GM12873 (cell line): ENCODE data around the gene TFR2.

Experiments used
- CTCF ChIP-seq: IDR thresholded peaks from 2 replicates; pipeline ENCODE4 v1.5.1; 2012; ENCODE audit warnings: low read depth, mild to moderate bottlenecking, moderate library complexity, low read length, control low read depth; ENCODE audit not compliant: insufficient read depth; ENCODE audit errors: missing control alignments

The TFR2 gene

GRCh38 chr7:100586266-100587025, 54.9 kb downstream of the TFR2 start, which contains the start of gene FBXO24:
Gene FBXO24 (plus strand): TSS chr7:100586328. CDS start chr7:100586626, 298 bp downstream.
- no peak for TF ChIP-seq CTCF

GRCh38 chr7:100585511-100586265, 55.7 kb downstream of the TFR2 start, which contains the start of gene LRCH4:
Gene LRCH4 (minus strand): TSS chr7:100586129. CDS start chr7:100586100, 29 bp downstream.
- TF ChIP-seq CTCF, result no peak

DNA sequence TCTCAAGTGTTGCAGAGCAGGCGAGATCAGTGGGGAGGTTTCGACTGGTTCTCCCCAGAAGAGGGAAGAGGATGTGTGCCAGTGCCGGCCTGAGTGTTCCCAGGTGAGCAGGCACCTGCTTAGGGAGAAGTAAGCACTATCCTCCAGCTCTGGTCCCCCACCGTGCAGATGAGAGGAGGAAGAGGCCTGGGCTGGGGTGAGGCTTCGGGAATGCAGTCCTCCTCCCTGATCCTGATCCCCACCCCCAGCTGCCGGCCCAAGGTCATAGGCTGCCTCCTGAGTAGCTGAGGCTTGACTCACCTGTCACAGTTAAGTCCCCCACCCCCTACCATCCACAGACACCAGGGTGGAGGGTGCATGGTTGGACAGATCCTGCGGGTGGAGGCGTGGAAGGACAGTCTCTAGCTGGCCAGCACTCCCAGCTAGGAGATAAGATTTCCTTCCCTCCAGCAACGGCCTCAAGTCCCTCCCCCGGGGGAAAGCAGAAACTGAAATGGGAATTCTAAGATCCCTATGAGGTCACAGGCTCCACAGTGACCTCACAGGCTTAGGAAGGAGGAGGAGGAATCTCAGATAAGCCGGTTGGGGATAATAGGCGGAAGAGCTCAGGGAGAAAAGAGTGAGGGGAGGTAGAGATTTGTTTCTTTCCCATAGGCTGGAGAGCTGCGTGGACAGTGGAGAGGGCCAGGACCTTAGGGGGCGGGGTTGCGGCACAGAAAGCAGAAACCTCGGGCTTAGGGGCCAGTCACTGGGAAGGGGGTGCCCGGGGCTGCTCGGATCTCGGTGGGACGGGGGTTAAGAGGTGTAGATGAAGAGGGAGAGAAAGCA, 56.5 kb downstream of the TFR2 start:
- TF ChIP-seq CTCF, result no peak

- TF ChIP-seq CTCF, result no peak
Measured at GRCh38 chr7:100584054-100584682, 57.2 kb downstream of the TFR2 start.

GRCh38 chr7:100583132-100584053, 58.0 kb downstream of the TFR2 start:
- no peak for TF ChIP-seq CTCF

DNA sequence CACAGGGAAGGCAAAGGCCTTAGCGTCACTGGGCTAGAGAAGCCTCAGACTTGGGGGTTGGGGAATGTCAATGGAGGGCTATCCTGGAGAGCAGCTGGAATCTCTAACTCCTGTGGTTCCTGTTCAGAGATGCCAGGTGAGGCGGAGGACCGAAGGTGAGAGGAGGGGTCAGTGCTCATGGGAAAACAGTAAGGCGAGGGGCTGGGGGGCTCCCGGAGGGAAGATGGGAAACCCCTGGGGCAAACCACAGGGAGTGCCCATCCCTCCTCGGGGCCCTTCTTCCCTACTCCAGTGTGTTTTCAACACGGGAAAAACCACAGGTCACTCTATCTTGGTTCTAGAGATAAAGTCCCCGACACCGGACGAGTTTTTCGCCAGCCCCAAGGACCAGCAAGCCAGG, 58.7 kb downstream of the TFR2 start:
- no peak for TF ChIP-seq CTCF
